ENCODE results near the gene CEP112.
"Not testable (repeated sequence)": the region's sequence is repeated elsewhere in the genome, so short reads cannot be mapped to it uniquely, and the experiment has no call there.

The CEP112 gene

DNA sequence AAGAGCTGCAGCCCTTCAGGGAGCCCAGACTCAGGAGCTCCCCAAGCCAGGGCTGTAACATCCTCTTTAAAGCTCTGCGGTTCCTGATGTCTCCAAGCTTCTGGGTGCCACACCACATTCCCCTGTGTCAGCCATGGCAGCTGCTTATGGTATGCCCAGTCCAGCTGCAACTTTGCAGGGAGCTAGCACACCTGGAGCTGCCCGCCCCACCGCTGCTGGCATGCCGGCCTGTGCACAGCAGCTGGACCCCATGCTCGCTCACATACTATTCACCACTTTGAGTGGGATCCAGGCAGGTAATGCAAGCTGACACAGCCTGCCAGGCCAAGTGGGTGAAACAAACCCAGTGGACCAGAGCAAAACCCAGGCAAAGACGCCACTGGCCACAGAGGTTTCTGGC, 324.9 kb downstream of the CEP112 start:
- DNase-seq, result no peak

DNA sequence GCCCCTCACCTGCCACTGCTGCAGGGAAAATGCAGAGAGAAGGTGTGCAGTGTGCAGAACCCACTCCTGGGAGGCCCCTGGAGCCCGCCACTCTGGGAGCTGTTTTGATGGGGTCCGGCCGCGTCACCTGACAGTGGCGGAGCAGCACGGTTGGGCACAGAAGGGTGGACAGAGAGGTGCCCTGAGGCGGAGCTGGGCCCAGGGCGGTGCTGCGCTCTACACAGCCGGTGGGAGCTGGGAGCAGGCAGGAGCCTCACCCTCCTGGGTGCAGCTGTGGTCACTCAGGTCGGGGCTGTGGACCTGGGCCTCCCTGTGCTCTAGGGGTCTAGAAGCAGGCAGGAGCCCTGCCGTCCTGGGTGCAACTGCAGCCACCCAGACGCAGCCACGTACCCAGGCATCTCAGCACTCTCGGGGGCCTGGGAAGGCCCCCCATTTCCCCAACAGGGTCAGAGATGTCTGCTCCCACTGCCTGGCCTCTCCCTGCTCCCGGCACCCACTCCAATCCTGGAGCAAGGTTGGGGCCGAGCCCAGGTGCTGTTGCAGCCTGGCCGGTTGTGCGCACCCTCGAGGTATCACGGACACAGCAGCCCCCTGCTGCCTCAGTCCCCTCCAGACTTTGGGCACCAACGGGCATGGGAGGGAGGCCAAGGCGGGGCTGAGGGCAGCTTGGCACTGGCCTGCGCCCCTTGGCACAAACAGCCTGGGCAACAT, 326.1 kb downstream of the CEP112 start:
- no peak for DNase-seq

DNA sequence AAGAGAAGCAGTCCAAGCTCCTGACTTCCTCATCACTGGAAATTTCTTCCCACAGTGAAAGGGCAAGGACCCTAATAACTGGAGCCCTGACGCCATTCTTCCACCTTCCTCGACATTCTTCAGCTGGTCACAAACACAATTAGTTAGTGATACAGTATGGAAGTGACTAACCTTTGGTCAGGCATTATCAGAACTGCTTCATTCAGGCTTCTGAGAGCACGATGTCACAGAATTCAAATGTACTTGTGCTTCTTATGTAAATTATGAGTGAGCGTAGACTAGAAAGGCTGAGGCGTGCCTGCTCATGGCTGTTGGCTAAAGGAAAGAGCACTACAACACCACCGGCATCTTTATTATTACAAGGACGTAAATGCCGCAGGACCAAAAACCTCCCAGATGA, 327.5 kb downstream of the CEP112 start:
- DNase-seq, result no peak

DNA sequence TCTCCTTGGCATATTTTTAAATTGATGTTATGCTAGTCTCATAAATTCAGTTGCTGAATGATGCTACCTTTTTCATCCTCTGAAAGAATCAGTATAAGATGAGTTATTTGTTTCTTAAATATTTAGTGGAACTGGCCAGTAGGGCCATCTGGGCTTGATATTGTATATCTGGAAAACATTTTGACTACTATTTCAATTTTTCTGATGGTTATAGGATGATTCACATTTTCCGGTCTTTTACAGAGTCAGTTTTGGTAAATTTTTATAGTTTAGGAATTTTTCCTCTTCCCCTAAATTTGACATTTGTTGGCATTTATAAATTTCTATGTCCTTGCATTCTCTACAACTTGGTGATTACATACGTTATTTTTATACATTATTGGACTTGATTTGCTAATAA, 334.2 kb downstream of the CEP112 start:
- DNase-seq, result no peak

DNA sequence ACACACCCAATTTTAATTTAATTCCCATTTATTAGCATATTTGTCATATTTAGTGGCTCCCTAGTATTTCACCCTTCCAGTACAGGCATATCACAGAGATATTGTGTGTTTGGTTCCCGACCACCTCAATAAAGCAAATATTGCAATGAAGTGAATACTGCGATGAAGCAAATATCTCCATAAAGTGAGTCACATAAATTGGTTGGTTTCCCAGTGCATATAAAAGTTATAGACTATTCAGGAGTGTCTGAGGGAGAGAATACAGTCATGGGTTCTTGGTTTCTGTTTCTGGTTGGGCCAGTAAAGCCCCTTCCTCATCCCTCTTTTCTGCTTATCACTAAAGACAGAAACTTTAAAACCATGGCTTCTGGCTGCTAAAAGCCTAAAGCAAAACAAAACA, 335.1 kb downstream of the CEP112 start:
- DNase-seq, result no peak

DNA sequence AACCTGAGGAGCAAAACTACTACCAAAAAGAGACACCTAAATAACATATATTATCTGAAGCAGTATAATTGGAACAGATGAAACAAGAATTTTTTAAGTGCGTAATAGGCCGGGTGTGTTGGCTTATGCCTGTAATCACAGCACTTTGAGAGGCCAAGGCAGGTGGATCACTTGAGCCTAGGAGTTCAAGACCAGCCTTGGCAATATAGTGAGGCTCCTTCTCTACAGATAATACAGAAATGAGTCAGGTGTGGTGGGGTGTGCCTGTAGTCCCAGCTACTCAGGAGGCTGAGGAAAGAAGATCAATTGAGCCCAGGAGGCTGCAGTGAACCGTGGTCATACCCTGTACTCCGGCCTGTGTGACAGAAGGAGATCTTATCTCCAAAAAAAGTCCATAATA, 336.3 kb downstream of the CEP112 start:
- no peak for DNase-seq

DNA sequence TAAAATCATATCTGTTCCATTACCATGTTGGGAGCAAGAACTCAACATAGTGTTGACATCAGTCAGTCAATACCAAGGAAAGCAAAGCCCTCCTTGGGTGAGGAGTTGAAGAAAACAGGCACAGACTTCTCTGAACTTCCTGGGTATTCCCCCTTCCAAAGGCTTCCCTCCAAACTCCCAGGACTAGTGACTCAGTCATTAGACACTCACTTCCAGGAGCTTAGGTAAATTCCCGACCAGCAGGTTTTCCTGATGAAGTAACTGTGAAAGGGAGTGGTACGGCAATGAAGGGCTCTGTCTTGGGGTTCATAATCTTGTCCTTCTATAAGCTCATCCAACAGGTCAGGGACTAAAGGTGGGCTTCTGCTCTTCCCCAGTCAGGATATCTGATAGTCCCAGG, 336.7 kb downstream of the CEP112 start:
- no peak for DNase-seq

DNA sequence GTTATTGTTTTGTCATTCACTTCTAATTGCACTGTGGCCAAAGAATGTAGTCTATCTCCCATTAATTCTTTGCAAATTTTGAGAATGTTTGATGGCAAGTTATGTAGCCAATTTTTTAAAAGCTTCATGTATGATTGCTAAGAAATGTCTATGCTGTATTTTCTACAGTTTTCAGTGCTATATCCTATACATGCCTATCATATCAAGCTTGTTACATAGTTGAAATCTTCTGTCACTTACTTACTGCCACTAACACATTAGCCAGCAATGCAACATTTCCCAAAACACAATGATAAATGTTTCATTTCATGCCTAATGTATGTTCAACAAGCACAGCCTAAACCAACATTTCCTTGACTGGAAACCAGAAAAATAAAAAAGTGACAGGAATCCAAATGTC, 338.1 kb downstream of the CEP112 start:
- DNase-seq, result no peak

DNA sequence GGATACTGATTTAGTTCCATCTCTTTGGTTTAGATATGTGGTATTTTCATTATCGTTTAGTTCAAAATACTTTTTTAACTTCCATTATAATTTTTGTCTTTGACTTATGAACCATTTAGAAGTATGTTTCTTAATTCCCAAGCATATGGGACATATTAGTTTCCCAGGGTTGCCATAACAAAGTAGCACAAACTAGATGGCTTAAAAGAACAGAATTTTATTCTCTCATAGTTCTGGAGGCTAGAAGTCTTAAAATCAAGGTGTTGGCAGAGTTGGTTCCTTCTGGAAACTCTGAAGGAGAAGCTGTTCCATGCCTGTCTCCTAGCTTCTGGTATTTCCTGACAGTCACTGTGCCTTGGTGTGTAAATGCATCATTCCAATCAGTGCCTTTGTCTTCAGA, 339.0 kb downstream of the CEP112 start:
- DNase-seq, result no peak

DNA sequence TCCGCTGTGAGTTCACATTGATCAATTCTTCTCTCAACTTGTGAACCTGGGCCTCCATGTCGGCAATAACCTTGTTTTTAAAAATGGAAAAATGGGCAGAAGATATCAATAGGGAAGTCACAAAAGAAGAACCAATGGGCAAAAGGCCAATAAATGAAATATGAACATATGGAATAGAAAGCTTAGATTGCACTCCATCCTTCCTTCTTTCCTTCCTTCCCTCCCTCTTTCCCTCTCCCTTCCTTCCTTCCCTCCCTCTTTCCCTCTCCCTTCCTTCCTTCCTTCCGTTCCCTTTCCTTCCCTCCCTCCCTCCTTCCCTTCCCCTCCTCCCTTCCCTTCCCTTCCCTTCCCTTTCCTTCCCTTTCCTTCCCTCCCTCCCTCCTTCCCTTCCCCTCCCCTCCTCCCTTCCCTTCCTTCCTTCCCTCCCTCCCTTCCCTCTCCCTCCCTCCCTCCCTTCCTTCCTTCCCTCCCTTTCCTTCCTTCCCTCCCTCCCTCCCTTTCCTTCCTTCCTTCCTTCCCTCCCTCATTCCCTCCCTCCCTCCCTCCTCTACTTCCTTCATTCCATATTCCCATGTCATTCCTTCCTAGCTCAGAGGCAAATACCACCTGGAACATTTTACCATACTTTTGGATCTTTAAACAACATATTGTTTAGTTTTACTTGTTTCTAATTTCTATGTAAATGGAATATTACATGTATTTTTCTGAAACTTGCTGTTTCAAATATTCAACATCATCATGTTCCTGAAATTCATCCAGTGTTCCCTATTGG, 339.8 kb downstream of the CEP112 start:
- DNase-seq, result no peak

DNA sequence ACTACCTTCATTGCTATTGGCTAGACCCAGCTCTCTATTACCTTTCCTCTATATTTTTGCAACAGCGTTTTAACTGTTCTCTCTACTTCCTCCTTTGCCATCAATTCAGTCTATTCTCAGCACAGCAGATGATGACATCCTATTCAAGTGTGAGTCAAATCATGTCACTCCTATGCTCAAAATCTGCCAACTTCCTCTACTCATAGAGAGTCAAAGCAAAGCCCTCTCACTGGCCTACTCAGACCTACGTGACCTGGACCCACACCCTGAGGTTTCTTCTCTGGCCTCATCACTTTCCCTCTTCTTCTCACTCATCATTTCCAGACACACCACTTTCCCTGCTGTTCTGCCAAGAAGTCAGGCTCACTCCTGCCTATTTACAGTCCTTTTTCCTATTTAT, 341.4 kb downstream of the CEP112 start:
- no peak for DNase-seq

DNA sequence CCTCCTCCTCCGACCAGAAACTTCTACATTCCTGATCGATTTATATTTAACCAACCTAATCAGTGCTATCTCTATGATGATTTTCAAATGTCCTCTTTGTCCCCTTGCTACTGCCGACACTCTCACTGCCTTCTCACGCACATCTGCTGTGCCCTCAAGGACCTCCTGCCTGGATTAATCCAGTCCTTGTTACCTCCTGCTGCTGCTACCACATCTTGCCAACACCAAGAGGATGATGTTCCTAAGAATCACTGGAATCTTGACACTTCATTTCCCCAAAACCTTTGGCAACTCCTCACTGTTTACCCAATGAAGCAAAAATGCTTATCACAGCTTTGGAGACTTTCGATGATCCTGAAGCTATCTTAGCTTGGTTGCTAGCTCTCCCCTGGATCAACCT, 343.2 kb downstream of the CEP112 start:
- DNase-seq, result no peak

DNA sequence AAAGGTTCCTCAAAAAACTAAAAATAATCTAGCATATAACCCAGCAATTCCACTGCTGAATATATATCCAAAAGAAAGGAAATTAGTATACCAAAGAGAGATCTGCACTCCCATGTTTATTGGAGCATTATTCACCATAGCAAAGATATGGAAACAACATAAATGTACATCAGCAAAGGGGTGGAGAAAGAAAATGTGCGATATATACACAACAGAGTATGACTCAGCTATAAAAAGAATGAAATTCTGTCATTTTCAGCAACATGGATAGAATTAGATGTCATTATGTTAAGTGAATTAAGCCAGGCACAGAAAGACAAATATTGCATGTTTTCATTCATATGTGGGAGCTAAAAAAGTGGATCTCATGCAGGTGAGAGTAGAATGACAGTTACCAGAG, 350.8 kb downstream of the CEP112 start:
- no peak for DNase-seq

DNA sequence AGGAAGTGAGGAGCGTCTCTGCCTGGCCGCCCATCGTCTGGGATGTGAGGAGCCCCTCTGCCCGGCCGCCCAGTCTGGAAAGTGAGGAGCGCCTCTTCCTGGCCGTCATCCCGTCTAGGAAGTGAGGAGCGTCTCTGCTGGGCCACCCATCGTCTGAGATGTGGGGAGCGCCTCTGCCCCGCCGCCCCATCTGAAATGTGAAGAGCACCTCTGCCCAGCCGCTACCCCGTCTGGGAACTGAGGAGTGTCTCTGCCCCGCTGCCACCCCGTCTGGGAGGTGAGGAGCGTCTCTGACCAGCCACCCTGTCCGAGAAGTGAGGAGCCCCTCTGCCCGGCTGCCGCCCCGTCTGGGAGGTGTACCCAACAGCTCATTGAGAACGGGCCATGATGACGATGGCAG, 354.7 kb downstream of the CEP112 start:
- not testable (repeated sequence) for DNase-seq

DNA sequence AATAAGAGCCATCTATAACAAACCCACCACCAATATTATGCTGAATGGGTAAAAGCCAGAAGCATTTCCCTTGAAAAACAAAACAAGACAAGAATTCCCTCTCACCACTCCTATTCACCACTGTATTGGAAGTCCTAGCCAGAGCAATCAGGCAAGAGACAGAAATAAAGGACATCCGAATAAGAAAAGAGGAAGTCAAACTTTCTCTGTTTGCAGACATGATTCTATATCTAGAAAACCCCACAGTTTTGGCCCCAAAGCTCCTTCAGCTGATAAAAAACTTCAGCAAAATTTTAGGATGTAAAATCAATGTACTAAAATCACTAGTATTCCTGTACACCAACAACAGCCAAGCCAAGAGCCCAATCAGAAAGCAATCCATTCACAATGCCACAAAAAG, 358.7 kb downstream of the CEP112 start:
- no peak for DNase-seq

DNA sequence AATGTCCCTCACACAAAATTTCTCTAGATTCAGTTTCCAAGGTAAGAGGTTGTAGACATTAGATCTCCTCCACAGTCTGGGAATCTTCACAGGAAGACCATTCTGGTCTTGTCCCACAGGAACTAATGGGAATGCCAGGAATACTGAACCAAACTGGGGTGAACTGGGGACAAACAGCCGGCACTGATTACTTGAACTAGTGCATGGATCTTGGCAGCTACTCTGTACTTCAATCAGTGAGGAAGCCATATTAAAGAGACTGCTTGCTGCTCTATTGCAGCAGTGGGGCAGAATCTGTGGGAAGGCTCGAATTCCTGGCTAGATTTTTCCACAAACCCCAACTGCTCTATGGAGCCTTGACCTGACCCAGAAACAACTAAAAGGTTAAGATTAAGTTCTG, 361.6 kb downstream of the CEP112 start:
- no peak for DNase-seq

DNA sequence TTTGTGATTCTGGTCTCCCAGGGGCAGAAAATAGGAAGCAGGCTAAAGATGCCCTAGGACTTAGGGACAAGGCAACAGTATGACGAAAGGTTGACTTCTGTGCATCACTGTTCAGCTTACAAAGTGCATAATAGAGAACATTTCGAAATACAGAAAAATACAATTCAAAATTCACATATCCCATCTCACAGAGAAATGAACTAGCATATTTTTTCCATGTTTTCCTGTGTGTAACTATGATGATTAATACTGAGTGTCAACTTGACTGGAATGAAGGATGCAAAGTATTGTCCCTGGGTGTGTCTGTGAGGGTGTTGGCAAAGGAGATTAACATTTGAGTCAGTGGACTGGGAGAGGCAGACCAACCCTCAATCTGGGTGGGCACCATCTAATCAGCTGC, 365.4 kb downstream of the CEP112 start:
- not testable (repeated sequence) for DNase-seq

DNA sequence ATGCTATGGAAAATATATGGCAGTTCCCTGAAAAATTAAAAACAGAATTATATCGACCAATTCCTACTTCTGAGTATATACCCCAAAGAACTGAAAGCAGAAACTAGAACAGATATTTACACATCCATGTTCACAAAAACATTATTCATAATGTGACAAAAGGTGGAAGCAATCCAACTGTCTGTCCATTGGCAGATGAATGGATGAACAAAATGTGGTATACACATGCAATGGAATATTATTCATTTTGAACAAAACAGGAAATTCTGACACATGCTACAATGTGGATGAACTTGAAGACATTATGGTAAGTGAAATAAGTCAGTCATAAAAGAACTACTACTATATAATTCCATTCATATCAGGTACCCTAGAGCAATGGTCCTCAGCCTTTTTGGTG, 367.0 kb downstream of the CEP112 start:
- DNase-seq, result no peak

DNA sequence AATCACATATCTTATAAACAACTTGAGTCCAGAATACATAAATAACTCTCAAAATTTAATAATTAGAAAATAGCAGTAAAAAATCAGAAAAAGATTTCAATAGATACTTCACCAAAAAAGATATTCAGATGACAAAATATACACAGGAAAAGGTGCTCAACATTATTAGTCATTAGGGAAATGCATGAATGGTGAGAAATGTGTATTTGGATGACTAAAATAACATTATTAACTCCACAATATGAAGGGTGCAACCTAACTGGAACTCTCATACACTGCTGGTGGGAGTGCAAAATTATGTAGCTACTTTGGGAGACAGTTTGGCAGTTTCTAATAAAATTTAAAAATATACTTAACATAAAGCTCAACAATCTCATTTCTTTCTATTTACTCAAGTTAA, 368.2 kb downstream of the CEP112 start:
- DNase-seq, result no peak

DNA sequence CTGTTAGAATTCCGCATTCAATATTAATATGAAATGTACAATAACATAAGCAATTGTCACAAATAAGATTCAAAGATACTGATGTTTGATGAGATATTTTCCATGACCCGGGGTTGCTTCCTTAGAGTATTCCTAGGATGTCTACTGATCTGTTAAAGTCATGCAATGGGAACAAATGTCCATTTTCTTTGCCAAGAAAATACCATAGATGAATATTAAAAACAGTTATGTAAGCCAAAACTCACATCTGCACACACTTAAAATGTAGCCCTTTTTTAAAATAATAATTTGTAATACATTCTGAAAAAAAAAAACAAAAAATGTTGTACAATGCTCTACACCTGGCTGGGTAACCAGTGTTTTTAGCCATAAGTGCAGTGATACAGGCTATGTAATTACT, 371.1 kb downstream of the CEP112 start:
- DNase-seq, result no peak

DNA sequence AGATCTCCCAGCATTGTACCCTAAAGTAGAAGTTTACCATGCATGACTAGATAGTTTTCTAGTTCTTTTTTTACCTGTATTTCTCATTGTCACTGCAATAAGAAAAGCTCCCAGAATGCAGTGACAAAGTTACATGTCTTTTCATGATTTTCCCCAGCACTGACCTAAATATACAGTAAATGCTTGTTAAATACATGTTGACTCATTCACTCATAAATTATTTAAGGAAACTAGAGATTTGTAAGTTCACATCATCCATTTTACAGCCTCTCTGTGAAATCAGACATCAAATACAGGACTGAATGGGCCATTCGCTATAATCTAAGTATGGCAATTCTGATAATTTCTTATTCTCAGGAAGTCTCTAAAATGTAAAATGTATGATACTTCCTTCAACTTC, 371.6 kb downstream of the CEP112 start:
- DNase-seq, result no peak

DNA sequence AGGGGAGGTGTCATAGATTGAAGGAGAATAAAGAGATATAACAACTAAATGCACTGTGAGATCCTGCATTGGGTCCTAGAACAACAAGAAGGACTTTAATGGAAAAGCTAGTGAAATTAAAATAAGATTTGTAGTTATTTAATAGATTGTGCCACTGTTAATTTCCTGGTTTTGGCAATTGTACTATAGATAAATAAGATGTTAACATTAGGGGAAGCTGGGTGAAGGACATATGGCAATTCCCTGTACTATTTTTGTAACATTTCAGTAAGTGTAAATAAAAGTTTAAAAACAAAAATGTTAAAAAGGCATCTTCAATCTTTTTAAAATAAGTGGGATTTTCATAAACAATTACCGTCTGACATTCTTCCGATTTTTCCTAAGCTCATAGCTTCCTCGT, 372.1 kb downstream of the CEP112 start:
- no peak for DNase-seq

DNA sequence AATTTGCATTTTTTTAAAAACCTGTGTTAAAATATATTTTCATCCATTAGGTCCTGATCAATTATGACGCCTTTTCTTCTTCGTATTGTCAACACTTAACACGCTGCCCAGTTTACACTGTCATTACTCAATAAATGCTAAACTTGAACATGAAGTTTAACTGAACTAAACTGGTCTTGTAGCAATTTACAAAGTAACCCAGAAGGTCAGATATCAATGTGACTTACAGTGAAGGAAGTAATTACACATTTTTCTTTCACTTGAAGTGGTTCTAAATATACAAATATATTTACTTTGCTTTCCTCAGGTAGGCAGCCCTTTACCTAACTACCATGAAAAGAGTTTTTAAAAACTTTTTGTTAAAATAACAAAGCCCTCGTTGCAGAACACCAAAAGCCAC, 374.0 kb downstream of the CEP112 start:
- no peak for DNase-seq

DNA sequence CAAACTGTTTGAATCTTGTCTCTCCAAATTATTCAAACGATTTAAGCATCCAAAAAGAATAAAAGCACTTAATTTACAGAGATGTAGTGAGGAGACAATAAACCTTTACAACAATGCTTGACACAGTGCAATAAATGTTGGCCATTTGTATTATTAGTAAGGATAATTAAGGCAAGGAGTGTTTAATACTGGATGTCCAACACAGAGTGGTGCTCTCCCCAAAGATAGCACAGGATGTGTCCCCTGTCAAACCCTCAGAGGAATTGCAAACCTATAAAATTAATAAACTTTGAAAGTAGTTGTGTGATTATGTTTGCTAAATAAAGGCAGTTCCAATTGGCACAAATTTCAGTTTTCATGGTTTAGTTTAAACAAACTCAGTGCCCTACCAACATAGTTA, 377.5 kb downstream of the CEP112 start:
- DNase-seq, result no peak

DNA sequence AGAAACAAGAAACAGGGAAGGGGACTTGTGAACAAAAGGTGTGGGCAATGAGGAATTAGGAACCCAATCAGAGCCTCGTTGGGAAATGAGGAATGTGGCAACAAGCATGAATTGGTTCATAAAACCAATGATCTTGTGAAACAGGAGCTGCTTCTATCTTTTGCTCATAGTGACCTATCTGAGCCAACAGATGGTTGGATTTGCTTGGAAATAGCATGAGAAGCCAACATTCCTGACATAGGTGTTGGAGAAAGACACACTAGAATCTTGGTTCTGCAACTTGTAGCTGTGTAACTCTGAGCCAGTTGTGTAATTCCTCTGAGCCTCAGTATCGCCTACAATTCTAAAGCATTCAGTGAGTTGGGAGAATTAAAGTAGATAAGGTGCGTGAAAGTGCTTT, 378.6 kb downstream of the CEP112 start:
- no peak for DNase-seq

Measured in CD4-positive, alpha-beta T cell treated with Interferon gamma for 1 hour (primary cell).